ENCODE results near the gene LHPP. TPM values are rescaled to one million over a fixed set of nuclear protein-coding genes. Genes with fewer than 3 reads are reported as not detected.

Gene LHPP
- total RNA-seq, 1 experiment from 2014 or later, result 15.4 TPM

DNA sequence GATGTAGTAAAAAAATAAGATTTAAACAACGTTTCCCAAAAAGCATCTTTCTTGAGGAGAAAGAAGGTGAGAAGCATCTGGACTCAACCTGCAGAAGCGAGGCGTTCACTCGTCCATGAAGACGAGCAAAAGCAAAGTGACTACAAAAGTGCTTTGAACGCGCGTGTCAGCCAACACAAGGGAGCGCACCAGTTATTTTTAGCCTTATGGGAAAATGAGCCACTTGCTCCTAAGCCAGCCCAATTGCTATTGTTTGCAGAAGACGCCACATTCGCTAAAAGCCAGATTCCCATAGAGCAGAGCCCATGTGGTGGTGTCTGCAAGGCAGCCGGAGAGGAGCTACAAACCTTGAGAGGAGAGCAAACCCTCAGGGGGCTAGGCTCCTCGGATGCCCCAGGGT, 160.0 kb downstream of the LHPP start:
- no peak for DNase-seq (ENCODE audit: low spot score)

DNA sequence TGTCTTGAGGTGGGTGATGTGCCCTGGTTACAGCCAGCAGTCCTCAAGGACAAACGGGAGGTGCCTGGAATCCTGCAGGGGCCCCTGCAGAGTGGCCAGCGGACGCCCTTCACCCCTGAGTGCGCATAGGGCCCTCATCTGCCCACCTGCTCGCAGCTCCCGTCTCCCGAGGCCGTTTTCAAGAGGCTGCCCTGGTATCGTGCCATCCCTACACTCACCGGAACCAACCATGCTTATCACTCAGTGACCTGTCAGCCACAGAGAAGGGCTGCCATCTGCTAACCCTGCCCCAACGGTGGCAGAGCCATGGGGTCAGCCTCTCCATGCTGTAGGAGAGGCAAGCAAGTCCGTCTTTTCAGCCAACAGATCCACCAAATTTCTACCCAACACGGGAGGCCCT, 160.5 kb downstream of the LHPP start:
- DNase-seq (ENCODE audit: low spot score), result no peak

DNA sequence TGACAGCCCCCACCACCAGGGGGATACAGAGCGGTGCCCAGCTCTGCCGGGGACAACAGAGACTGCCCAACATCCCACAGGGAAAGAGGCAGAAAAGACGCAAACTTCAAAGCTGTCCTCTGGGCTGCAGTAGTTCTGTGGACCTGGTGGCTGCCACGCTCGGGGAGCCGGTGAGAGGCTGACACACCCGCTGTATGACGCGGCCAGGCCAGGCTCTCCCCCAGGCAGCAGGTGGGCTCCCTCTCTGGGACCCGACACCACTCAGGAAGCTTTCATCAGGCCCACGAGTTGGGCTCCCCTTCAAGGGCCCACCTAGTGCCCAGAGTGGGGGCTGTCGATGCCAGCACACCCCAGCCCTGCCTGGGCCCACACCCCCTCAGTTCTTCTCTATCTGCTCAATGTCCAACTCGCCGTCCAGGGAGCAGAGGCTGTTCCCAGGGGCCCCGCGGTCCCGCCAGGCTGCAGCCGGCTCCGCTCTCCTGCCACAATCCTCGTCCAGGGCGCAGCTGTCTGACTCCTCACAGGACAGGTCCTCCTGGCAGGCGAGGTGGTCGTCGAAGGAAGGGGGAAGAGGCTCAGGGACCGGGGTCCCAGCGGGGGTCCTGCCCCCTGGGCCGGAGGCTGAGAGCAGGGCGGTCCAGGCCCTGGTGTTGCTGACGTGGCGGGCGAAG, 161.4 kb downstream of the LHPP start:
- no peak for DNase-seq (ENCODE audit: low spot score)

DNA sequence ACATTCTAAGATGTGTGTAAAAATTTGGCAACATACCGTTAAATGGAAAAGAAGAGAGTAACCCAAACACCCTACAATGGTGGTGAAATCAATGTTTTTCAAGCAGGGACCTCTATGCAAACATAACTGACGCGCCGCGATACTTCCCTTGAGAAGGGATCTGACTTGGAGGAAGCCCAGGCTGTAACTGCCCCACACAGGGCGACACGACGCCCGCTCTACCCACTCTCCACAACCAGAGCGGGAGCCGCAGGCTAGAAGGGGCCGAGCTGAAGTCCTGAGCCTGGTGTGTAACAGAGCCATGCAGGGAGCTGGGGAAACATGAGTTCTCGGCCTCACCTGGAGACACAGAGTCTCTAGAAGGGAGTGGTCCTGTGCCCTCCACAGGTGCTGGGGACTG, 162.4 kb downstream of the LHPP start:
- no peak for DNase-seq (ENCODE audit: low spot score)

DNA sequence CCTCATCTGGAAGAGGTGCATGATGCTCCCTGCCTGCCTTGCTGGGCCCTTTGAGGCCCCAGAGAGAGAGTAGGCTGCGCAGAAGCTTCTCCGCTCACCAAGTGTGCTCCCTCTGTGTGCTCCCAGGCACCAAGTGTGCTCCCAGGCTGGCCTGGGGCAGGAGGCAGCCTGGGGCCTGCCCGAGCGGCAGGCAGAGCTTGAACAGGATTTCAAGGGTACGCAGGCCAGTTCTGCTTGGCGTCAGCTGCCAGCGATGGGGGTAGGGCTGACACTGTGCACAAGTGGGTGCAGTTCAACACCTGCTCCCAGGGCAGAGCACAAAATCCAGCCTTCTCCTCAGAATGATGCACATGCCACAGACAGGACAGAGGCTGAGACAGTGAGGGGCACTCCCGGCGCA, 162.8 kb downstream of the LHPP start:
- no peak for DNase-seq (ENCODE audit: low spot score)

DNA sequence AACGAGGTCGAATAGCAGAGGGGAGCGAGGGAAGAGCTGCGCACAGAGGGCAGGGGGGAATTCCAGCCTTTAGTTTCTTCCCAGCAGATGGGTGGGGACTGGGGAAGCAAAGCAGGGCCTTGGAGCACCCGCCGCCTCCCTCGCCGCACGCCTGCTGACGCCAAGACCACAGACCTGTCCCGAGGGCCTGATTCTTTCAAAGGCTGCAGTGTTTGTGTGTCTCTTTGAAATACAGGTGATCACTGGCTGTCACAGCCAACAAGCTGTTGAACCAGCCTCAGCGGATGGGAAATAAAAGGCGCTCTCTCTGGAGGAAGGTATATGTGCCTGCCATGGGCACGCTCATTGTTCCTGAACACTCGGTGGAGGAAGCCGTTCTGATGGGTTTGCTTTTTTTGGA, 163.3 kb downstream of the LHPP start:
- no peak for DNase-seq (ENCODE audit: low spot score)

DNA sequence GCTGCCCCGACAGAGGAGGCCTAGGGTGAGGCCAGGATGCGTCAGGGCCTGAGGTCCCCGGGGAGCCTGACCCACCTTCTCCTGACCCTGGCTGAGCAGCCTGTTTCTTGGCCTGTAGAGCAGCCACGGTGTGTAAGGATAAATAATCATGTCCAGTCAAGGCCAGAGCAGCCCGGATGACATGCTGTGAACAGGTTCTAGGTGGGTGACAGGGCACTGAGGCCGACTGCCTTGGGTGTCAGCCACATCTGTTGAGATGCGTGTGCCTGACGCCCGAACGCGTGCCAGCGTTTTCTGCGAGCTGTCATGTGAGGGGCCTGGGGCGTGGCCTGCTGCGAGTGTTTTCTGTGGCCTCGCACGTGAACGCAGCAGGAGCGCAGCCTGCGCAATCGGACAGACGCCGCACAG, 164.2 kb downstream of the LHPP start:
- DNase-seq (ENCODE audit: low spot score), result no peak

DNA sequence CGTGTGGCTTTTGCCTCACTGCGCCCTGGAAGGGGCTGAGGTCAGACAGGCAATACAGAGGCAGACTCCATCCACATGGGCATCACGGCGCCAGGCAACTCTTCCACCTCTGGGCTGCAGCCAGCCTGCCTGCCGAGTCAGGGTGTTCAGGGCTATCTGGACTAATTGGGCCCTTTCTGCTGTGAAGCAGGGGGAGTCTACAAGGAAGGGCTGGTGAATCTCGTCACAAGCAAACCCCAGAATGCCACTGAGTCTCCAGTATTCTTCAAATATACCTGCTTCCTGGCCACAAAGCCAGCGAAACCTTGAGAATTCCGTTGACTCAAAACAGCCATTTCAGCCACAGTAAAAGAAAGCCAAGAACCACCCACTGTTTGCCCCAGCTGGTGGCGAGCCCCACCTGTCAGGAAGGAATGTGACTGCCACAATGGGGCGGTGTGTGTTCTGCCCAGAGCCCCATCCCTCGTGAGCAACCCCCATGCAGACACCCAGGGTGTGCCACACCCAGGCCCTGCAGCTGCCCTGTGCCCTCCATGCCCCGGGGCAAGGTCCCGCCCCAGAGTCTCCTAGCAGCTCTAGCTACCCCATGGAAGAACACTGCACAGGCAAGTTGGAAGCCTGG, 165.2 kb downstream of the LHPP start:
- peak; percentile 74 for DNase-seq (ENCODE audit: low spot score)

DNA sequence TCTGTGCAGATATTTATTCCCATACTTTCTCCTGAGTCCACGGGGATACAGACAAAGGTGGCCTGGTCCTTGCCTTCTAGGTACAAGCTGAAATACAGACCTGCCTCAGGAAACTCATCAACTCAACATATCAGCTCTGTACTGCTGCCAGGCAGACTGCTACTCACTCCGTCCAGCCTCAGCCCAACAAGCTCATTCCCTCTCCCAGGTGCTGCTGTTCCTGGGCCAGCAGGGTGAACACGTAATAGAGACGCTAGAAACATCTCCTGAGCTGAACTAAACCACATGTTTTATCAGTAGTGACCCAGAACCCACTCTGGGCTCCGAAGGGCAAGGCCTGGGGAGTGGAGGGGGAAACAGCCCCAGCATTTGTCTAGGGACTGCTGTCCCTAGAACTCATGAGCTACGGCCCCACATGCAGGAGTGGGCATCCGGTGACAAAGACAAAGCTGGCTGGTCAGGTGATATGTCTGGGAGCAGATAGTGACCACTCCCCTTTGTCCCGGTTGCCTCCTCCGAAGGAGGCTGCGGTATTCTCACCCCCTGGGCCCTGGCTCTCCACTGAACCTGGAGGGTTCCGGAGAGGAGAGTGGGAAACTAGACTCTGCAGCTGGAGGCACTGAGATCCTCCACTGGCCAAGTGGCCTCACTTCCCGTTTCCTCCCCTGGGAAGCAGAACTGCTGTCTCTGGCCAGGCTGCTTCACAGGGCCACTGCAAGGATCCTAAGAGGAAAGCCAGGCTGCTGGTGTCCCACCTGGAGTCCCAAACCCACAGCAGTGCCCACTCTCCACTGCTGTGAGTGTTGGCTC, 166.4 kb downstream of the LHPP start:
- DNase-seq (ENCODE audit: low spot score), result no peak

DNA sequence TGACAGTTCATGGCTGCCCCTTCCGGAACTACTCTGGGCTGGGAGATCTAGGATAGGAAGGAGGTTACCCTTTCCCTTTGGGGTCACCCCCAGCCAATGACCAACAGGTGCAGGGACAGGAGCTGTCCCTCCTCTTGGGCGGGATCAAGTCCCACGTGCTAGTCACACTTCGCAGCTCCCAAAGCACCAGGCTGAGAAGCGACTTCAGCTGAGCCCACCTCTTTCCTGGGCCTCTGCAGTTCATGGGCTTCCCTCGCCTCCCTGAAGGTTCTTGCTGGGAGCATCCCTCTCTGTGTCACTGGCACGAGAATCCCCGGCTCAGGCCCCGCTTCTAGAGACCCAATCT, 167.0 kb downstream of the LHPP start:
- no peak for DNase-seq (ENCODE audit: low spot score)

DNA sequence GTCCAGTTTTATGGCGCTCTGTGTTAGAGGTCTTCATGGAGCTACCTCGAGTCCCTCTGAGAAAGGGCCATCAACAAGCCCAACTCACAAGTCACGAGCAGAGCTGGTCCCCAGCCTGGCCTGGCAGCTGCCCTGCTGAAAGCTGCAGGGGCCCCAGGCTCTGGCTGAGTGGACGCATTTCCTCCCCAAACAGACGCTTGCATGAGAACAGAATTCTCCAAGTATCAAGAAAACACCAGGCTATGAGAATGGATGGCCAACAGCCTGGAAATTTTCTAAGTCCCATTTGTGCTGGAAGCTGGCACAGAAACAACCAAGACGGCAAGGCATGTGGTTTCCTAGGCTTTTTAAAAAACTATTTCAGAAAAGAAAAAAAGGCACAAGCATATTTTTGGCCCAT, 167.8 kb downstream of the LHPP start:
- DNase-seq (ENCODE audit: low spot score), result no peak

DNA sequence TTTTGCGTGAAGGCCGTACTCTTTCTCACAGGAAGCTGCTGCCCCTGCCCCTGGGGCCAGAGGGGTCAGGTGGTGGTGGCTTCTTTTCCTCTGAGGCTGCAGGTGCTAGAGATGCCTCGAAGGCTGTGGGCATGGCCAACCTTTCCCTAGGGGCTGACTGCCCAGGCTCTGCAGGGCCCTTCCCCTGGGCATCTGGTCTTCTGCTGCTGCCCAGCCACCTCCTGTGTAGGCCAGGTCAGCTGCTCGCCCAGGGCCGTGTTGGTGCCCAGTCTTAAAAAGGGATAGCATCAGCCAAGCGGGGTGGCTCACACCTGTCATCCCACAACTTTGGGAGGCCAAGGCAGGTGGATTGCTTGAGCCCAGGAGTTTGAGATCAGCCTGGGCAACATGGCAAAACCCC, 168.2 kb downstream of the LHPP start:
- DNase-seq (ENCODE audit: low spot score), result no peak

DNA sequence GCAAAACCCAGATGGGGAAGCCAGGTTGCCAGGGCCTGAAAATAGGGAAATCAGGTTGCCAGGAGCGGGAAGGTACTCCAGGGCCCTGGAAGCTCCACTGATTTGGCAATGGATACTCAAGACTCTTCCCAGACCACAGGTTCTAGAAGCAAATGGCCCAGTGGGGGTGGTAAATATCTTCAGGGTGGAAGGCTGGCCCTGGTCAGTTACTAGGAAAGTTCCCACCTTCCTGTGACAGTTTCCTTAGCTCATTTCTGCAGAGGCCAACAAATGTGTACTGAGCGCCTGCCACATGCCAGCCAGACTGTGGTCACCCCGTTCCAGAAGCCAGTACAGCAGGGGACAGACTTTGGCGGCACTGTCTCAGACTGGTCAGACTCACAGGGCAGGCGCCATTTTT, 168.9 kb downstream of the LHPP start:
- no peak for DNase-seq (ENCODE audit: low spot score)

DNA sequence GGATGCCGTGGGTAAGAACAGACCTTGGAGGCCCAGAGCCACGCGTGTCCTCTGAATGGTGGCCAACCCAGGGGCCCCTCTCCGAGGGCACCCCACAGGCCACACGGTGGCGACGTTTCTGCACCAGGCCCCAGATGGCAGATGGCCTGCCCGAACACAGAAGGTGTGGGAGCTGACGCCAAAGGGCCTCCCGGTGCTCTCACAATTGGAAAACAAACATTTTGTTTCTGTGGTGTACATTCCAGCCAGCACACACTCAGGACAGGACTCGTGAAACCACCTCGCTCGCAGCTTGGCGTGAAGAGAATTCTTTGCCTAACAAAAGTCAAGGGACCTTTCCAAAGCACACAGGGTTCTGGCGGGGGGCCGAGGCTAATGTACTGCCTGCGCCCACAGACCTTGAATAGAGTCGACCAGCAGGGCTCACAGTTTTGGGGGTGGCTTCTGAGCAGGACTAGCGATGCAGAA, 170.5 kb downstream of the LHPP start:
- no peak for DNase-seq (ENCODE audit: low spot score)

DNA sequence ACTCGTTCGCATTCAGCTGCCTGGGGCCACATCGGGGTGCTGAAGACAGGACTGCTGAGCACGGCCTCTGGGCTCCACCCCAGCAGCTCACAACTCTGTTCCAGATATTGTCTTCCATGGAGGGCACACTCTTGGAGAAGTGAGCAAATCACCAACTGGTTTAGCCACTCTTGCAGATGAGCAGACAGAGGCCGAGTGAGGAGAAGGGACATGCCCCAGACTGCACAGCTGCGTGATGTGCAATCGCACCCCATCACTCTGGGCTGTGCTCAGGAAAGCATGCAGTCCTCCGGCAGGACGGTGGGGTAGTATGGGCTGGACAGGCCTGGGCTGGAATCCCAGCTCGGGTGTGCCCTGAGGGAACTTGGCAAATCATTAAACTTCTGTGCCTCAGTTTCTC, 170.9 kb downstream of the LHPP start:
- no peak for DNase-seq (ENCODE audit: low spot score)

DNA sequence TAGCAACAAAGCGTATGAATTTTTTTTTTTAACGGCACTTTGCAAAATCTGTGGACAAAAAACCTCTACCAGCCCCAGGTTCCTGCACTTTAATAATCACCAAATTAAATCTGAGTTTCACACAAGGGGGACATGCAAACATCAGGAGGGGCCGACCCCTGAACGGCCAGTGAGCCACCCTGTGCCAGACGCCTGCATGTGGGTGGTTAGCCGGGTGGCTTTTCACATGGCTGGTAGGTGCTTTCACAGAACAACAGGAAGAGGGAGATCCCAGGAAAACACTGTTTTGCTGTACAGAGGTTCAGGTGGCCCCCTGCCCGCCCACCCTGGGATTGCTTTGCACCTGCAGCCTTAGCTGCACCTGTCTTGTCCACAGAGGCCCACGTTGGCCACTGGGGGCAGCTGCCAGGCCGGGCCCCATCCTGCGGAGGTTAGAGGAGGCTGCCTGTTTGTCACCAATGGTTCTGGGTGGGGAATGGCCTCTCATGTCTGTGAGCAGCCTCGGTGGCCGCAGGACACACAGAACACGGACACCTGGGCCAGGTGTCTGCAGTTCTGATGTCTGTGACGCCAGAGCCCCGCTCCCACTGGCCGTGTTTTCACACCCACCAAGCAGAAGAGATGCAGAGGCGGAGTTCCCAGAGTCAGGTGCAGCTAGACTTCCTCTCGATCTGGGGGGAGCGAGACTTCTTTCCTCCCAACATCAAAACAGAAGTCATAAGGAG, 174.8 kb downstream of the LHPP start:
- no peak for DNase-seq (ENCODE audit: low spot score)

DNA sequence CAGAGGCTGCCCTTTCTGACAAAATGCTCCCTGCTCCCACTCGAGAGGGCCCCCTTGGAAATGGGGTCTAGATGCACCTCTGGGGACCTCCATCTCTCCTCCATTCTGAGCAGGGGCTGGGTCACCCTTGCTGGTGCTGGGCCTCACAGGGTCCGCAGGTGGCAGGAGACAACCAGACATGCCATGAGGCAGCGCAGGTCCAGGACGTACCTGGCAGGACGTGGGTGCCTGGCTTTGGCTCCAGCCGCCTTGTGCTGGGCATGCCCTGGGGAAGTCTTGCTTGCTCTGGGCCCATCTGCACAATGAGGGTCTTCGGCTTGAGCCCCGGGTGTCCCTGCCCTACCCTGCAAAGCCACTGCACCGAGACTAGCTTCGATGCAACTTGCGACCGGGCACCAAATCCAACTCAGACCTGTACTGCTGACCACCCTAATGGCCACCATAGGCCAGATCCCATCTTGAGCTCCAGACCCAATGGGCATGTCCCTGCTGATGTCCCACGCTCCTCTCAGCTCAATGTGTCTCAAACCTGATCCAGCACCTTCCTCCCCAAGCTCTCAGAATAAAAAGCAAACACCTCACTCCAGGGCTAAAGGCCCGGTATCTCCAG, 175.6 kb downstream of the LHPP start:
- no peak for DNase-seq (ENCODE audit: low spot score)

DNA sequence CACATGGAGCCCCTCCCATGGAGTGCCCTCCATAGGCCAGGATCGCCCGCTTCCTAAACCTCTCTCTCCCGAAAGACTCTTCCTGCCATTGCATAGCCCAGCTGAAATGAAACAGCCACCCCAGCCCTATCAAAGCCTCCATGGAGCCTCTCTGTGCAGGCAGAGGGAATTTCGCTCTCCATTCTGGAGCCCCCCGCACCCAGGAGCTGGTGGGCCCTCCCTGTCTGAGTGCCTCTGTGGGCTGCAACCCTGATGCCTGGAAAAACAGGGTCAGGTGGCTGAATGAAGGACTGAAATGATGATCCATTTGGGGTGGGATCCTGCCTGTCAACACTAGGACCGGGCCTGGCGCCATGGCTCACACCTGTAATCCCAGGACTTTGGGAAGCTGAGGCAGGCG, 176.1 kb downstream of the LHPP start:
- DNase-seq (ENCODE audit: low spot score), result no peak

DNA sequence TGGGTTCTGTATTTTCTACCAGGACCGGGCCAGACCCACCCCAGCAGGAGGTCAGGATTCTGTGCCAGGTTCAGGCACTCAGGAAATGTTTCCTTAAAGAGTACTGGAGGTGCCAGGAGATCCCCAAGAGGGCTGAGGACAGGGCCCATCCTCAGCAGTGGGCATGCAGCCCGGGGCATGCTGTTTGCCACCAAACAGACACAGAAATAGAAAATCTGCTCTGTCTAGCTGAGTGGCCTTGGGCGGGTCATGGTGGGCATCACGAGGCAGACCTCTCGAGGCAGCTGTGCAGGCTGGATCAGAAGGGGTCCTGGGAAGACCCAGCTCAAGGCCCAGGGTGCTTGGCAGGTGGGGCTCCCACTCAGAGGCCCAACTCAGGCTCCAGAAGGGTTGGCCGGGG, 177.6 kb downstream of the LHPP start:
- no peak for DNase-seq (ENCODE audit: low spot score)

DNA sequence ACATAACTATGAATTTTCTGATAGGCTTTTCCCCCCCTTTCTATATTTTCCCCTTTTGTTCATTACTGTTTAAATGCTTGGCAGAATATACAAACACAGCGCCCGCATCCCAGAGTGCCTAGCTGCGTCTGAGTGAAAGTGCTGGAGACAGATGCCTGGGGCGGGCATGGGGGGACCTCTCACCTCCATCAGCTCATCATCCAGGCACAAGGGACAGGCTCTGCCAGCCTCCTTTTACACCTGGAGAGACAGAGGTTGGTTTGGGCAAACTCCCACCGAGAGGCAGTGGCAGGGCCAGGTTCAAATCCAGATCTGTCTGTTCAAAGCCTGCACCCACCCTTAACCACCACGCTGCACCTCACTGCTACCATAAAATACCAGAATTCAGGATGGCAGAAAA, 178.0 kb downstream of the LHPP start:
- no peak for DNase-seq (ENCODE audit: low spot score)

DNA sequence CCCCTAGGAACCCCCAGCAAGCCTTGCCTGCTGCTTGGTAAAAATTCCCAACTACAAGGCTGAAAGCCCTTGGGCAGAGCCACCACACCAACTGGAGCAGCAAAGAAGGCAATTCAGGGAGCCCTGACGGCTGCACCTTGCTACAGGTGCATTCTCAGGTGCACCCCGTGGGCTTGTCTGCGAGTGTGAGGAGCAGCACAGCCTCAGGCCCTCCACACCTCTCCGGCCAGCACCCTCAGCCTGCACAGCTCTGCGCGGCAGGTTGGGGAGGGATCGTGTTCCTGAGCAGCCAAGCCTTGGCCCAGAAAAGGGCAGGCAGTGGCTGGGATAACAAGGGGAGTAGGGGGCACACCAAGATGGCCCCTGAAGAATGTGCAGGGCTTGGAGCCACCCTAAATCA, 178.4 kb downstream of the LHPP start:
- DNase-seq (ENCODE audit: low spot score), result no peak
